Mesenchymal stem cell (in vitro differentiated cells and primary cell): ENCODE results near the gene ACVR1.
A peak's percentile ranks its signal among the peaks of the same experiment; 100 is the strongest.

Experiments used
- DNase-seq: peaks from one replicate; pipeline ENCODE4 v3.0.0-alpha.2; 2013
- H2AFZ ChIP-seq: one replicate; pipeline ENCODE4 v1.6.1; 2013; ENCODE audit warnings: low read depth, mild to moderate bottlenecking, control low read depth, inconsistent platforms, low read length, moderate library complexity
- H2AK5ac ChIP-seq: 2 replicates; pipeline ENCODE4 v1.6.1; 2013; ENCODE audit warnings: low read length, moderate library complexity, mild to moderate bottlenecking, inconsistent platforms; ENCODE audit not compliant: severe bottlenecking
- H2BK120ac ChIP-seq: one replicate; pipeline ENCODE4 v1.6.1; 2013; ENCODE audit warnings: low read depth, mild to moderate bottlenecking, inconsistent platforms, low read length, moderate library complexity
- H2BK12ac ChIP-seq, 2 experiments: one replicate each; pipeline ENCODE4 v1.6.1; 2013; ENCODE audit warnings: inconsistent platforms in 2 of 2, low read length in 2 of 2, mild to moderate bottlenecking in 2 of 2, moderate library complexity in 2 of 2, control low read depth in 1 of 2
- H2BK15ac ChIP-seq: one replicate; pipeline ENCODE4 v1.6.1; 2013; ENCODE audit warnings: mild to moderate bottlenecking, low read depth, inconsistent platforms; ENCODE audit not compliant: poor library complexity, severe bottlenecking
- H2BK5ac ChIP-seq: 2 replicates; pipeline ENCODE4 v1.6.1; 2013; ENCODE audit warnings: low read depth, mild to moderate bottlenecking, low read length, control low read depth, inconsistent platforms; ENCODE audit not compliant: poor library complexity, severe bottlenecking
- H3K14ac ChIP-seq, 2 experiments: one replicate each; pipeline ENCODE4 v1.6.1; 2013; ENCODE audit warnings: inconsistent platforms in 2 of 2, low read length in 2 of 2, control low read depth in 1 of 2, mild to moderate bottlenecking in 1 of 2, moderate library complexity in 1 of 2
- H3K18ac ChIP-seq, 2 experiments: one replicate each; pipeline ENCODE4 v1.6.1; 2013; ENCODE audit warnings: inconsistent platforms in 2 of 2, low read length in 2 of 2, control low read depth in 1 of 2, low read depth in 1 of 2, mild to moderate bottlenecking in 1 of 2
- H3K23ac ChIP-seq, 2 experiments: one replicate each; pipeline ENCODE4 v1.6.1; 2013; ENCODE audit warnings: inconsistent platforms in 2 of 2, low read length in 2 of 2, mild to moderate bottlenecking in 2 of 2, moderate library complexity in 2 of 2, control low read depth in 1 of 2
- H3K27ac ChIP-seq: 2 replicates; pipeline ENCODE4 v1.5.1; 2013; ENCODE audit warnings: mild to moderate bottlenecking, moderate library complexity, low read length, control low read depth, inconsistent platforms; ENCODE audit not compliant: poor library complexity, severe bottlenecking
- H3K27me3 ChIP-seq, 2 experiments: 2 replicates each; pipeline versions ENCODE4 v1.6.1 to v1.7.0; 2013; ENCODE audit warnings: low read length in 2 of 2, mild to moderate bottlenecking in 2 of 2, moderate library complexity in 2 of 2, control low read depth in 1 of 2, inconsistent platforms in 1 of 2; ENCODE audit not compliant: control insufficient read depth in 1 of 2, insufficient read depth in 1 of 2
- H3K36me3 ChIP-seq, 2 experiments: 2 replicates each; pipeline versions ENCODE4 v1.6.1 to v1.7.0; 2013; ENCODE audit warnings: low read length in 2 of 2, control low read depth in 1 of 2, inconsistent platforms in 1 of 2, low read depth in 1 of 2, mild to moderate bottlenecking in 1 of 2; ENCODE audit not compliant: insufficient read depth in 2 of 2, control insufficient read depth in 1 of 2
- H3K4ac ChIP-seq, 2 experiments: one replicate each; pipeline ENCODE4 v1.6.1; 2013; ENCODE audit warnings: inconsistent platforms in 2 of 2, low read length in 2 of 2, mild to moderate bottlenecking in 2 of 2, moderate library complexity in 2 of 2, control low read depth in 1 of 2, low read depth in 1 of 2
- H3K4me1 ChIP-seq: 2 replicates; pipeline ENCODE4 v1.6.1; 2013; ENCODE audit warnings: low read depth, low read length, control low read depth; ENCODE audit not compliant: control insufficient read depth, insufficient read depth
- H3K4me2 ChIP-seq: 2 replicates; pipeline ENCODE4 v1.6.1; 2013; ENCODE audit warnings: low read length, mild to moderate bottlenecking, inconsistent platforms; ENCODE audit not compliant: poor library complexity, severe bottlenecking
- H3K4me3 ChIP-seq, 2 experiments: 2 replicates each; pipeline versions ENCODE4 v1.5.1 to v1.7.0; 2013; ENCODE audit warnings: low read length in 2 of 2, mild to moderate bottlenecking in 2 of 2, control low read depth in 1 of 2, low read depth in 1 of 2; ENCODE audit not compliant: insufficient read depth in 1 of 2
- H3K79me1 ChIP-seq: replicated peaks from 2 replicates; pipeline ENCODE4 v1.6.1; 2013; ENCODE audit warnings: mild to moderate bottlenecking, control low read depth, low read length, inconsistent platforms; ENCODE audit not compliant: poor library complexity, severe bottlenecking
- H3K9ac ChIP-seq: 2 replicates; pipeline ENCODE4 v1.7.0; 2013; ENCODE audit warnings: mild to moderate bottlenecking, low read length, moderate library complexity
- H3K9me3 ChIP-seq: 2 replicates; pipeline ENCODE4 v1.7.0; 2013; ENCODE audit warnings: mild to moderate bottlenecking, low read length; ENCODE audit not compliant: control insufficient read depth
- H4K8ac ChIP-seq: one replicate; pipeline ENCODE4 v1.6.1; 2013; ENCODE audit warnings: inconsistent platforms, mild to moderate bottlenecking, low read length, moderate library complexity
- H4K91ac ChIP-seq: one replicate; pipeline ENCODE4 v1.6.1; 2013; ENCODE audit warnings: mild to moderate bottlenecking, low read length, inconsistent platforms
- WGBS: methylation state at CpG from one replicate; pipeline ENCODE4 v1.1.7; 2013; ENCODE audit warnings: mixed read lengths; 5-methylcytosine and 5-hydroxymethylcytosine counted together

Gene ACVR1

GRCh38 chr2:157726946-157727345, 149.2 kb downstream of the ACVR1 start:
- no peak overlapping the region for H2BK120ac ChIP-seq
- H4K8ac ChIP-seq: no peak overlapping the region
- H2BK12ac ChIP-seq: no peak overlapping the region
- WGBS: 70% methylated on average over 1 of the region's 1 CpG
- no peak overlapping the region for H3K14ac ChIP-seq
- H3K36me3 ChIP-seq: peaks cover 3 to 79% of the 10 kb centered on the region in 2 experiments
- H3K9me3 ChIP-seq: peaks cover 65% of the 10 kb centered on the region
- no peak overlapping the region for H2BK5ac ChIP-seq
- peak; percentile 18 for DNase-seq
- H2BK15ac ChIP-seq: no peak overlapping the region
- H3K4me3 ChIP-seq: no peak overlapping the region
- H2AFZ ChIP-seq: no peak overlapping the region
- no peak overlapping the region for H3K23ac ChIP-seq
- H3K18ac ChIP-seq: no peak overlapping the region
- no peak overlapping the region for H3K4ac ChIP-seq
- H3K4me2 ChIP-seq: no peak overlapping the region
- no peaks in the 10 kb centered on the region for H3K4me1 ChIP-seq
- no peaks in the 10 kb centered on the region for H3K27me3 ChIP-seq
- H2AK5ac ChIP-seq: no peak overlapping the region
- no peak overlapping the region for H4K91ac ChIP-seq
- H3K27ac ChIP-seq: no peak overlapping the region
- no peaks in the 10 kb centered on the region for H3K79me1 ChIP-seq
- H3K9ac ChIP-seq: no peak overlapping the region

GRCh38 chr2:157725846-157726245, 150.3 kb downstream of the ACVR1 start:
- 33% methylated on average over 1 of the region's 1 CpG for WGBS
- Histone ChIP-seq H2AK5ac (no peak overlapping the region), H3K36me3 (peaks cover 3 to 84% of the 10 kb centered on the region in 2 experiments), H2AFZ (no peak overlapping the region), H3K14ac (no peak overlapping the region), H3K9me3 (peaks cover 75% of the 10 kb centered on the region), H3K18ac (no peak overlapping the region), H2BK120ac (no peak overlapping the region), H3K9ac (no peak overlapping the region), H3K79me1 (no peaks in the 10 kb centered on the region), H4K91ac (no peak overlapping the region), H3K27me3 (no peaks in the 10 kb centered on the region), H2BK12ac (no peak overlapping the region), H3K4ac (no peak overlapping the region), H3K4me3 (no peak overlapping the region), H2BK5ac (no peak overlapping the region), H3K27ac (no peak overlapping the region), H4K8ac (no peak overlapping the region), H3K4me1 (no peaks in the 10 kb centered on the region), H2BK15ac (no peak overlapping the region), H3K23ac (no peak overlapping the region), H3K4me2 (no peak overlapping the region)
- peak; percentile 65 for DNase-seq

- peak overlapping the region in 1 of 2 experiments; percentile 48 for H3K4me3 ChIP-seq
- no peak overlapping the region for H2BK12ac ChIP-seq
- peak; percentile 30 for DNase-seq
- peaks cover 11 to 88% of the 10 kb centered on the region in 2 experiments for H3K36me3 ChIP-seq
- H3K27me3 ChIP-seq: no peaks in the 10 kb centered on the region
- no peak overlapping the region for H2BK15ac ChIP-seq
- no peak overlapping the region for H3K9ac ChIP-seq
- H3K18ac ChIP-seq: no peak overlapping the region
- no peak overlapping the region for H2AFZ ChIP-seq
- H3K27ac ChIP-seq: no peak overlapping the region
- no peak overlapping the region for H4K91ac ChIP-seq
- H3K4me2 ChIP-seq: no peak overlapping the region
- H3K4me1 ChIP-seq: no peaks in the 10 kb centered on the region
- H2BK5ac ChIP-seq: peak overlapping the region; percentile 44
- H2BK120ac ChIP-seq: no peak overlapping the region
- H3K14ac ChIP-seq: no peak overlapping the region
- H2AK5ac ChIP-seq: no peak overlapping the region
- H3K79me1 ChIP-seq: peaks cover 2% of the 10 kb centered on the region
- WGBS: 96% methylated on average over 2 of the region's 3 CpGs
- peaks cover 85% of the 10 kb centered on the region for H3K9me3 ChIP-seq
- no peak overlapping the region for H4K8ac ChIP-seq
- H3K23ac ChIP-seq: no peak overlapping the region
- H3K4ac ChIP-seq: no peak overlapping the region
Observed at GRCh38 chr2:157722580-157723234, 153.4 kb downstream of the ACVR1 start.

- Histone ChIP-seq H4K8ac (no peak overlapping the region), H4K91ac (no peak overlapping the region), H3K9ac (no peak overlapping the region), H3K4me1 (no peaks in the 10 kb centered on the region), H3K79me1 (peaks cover 2% of the 10 kb centered on the region), H3K36me3 (peaks cover 14 to 87% of the 10 kb centered on the region in 2 experiments), H2AFZ (no peak overlapping the region), H3K9me3 (peaks cover 82% of the 10 kb centered on the region), H3K18ac (no peak overlapping the region), H2AK5ac (no peak overlapping the region), H3K27me3 (no peaks in the 10 kb centered on the region), H3K4ac (no peak overlapping the region), H2BK5ac (no peak overlapping the region), H3K4me2 (no peak overlapping the region), H2BK12ac (no peak overlapping the region), H3K4me3 (peak overlapping the region in 1 of 2 experiments; percentile 49), H2BK15ac (no peak overlapping the region), H3K14ac (no peak overlapping the region), H3K27ac (no peak overlapping the region), H2BK120ac (no peak overlapping the region), H3K23ac (no peak overlapping the region)
- WGBS: 100% methylated on average over 1 of the region's 2 CpGs
- no peak for DNase-seq
Observed at GRCh38 chr2:157720504-157720903, 155.6 kb downstream of the ACVR1 start.
